Gastrocnemius medialis (tissue), 4 donors: ENCODE results near the gene SNAP25. TPM values are rescaled to one million over a fixed set of nuclear protein-coding genes. Genes with fewer than 3 reads are reported as not detected.

Experiments used
- ATAC-seq, 2 donors: fragments of 150-250 bp; one replicate each; pipeline ENCODE4 v1.9.1; 2016
- DNase-seq, 2 donors: peaks; one replicate each; pipeline ENCODE4 v3.0.0-alpha.2; 2019
- H3K27ac ChIP-seq, 4 donors: fragments of 200-600 bp; sonication (generic); 1 replicate in 1 of 4; 2 replicates in 3 of 4; pipeline ENCODE4 v1.5.1; 2016 to 2018; ENCODE audit warnings: mild to moderate bottlenecking in 2 of 4, moderate library complexity in 1 of 4
- H3K27me3 ChIP-seq, 3 donors: fragments of 200-600 bp; sonication (generic) in 2 of 3; 1 replicate in 1 of 3; 2 replicates in 2 of 3; pipeline versions ENCODE4 v1.5.1 to v1.6.0; 2016 to 2019; ENCODE audit warnings: mild to moderate bottlenecking in 1 of 3, moderate library complexity in 1 of 3
- H3K36me3 ChIP-seq, 2 donors: fragments of 200-600 bp; sonication (generic) in 1 of 2; one replicate each; pipeline ENCODE4 v1.5.1; 2017 to 2018
- H3K4me1 ChIP-seq, 2 donors: fragments of 200-600 bp; sonication (generic) in 1 of 2; one replicate each; pipeline ENCODE4 v1.5.1; 2016 to 2017; ENCODE audit warnings: mild to moderate bottlenecking in 2 of 2
- H3K4me3 ChIP-seq, 4 donors: fragments of 200-600 bp; sonication (generic) in 3 of 4; 1 replicate in 1 of 4; 2 replicates in 3 of 4; pipeline ENCODE4 v1.5.1; 2016 to 2019; ENCODE audit warnings: mild to moderate bottlenecking in 2 of 4
- H3K9me3 ChIP-seq, 3 donors: fragments of 200-600 bp; sonication (generic) in 2 of 3; 1 replicate in 1 of 3; 2 replicates in 2 of 3; pipeline ENCODE4 v1.5.1; 2016 to 2019
- CTCF ChIP-seq, 5 experiments: fragments of 450-650 bp in 3 of 5; fragments of 200-600 bp in 2 of 5; sonication (generic) in 2 of 5; IDR thresholded peaks in 4 of 5; conservative IDR thresholded peaks in 1 of 5; 1 replicate in 4 of 5; 2 replicates in 1 of 5; pipeline ENCODE4 v1.5.1; 2016 to 2019; ENCODE audit warnings: antibody characterized with exemption in 5 of 5, mild to moderate bottlenecking in 3 of 5, moderate library complexity in 3 of 5
- POLR2A ChIP-seq, 2 donors: fragments of 450-650 bp; IDR thresholded peaks; one replicate each; pipeline ENCODE4 v1.6.1; 2017; ENCODE audit warnings: antibody characterized with exemption in 2 of 2, mild to moderate bottlenecking in 2 of 2, moderate library complexity in 2 of 2
- in situ Hi-C, 4 donors: fragments of 200-750 bp; cut with MboI; loops; one replicate each; pipeline versions ENCODE4 v1.15.0 to v1.8.0; 2017; ENCODE audit warnings: low sequenced_read_pairs in 4 of 4
- intact Hi-C: fragments of 100-400 bp; cut with DNase I; formaldehyde crosslinking; loops from one replicate; pipeline ENCODE4 v1.15.1; 2023; ENCODE audit warnings: low total_unique reads
- total RNA-seq, 4 donors: library from RNA; depleted of rRNA; stranded (reverse); fragments of >200 nt; gene quantifications; one replicate each; pipeline versions ENCODE4 v1.1.0 to v1.2.3, GENCODE V29; 2016

Gene SNAP25
- total RNA-seq, 4 donors from 2014 or later, result 0.23 TPM; not detected in 3

GRCh38 chr20:10288421-10288820 is 69.8 kb downstream of the SNAP25 start:
- in situ Hi-C loops, result no loop called here
- no peak for DNase-seq
- intact Hi-C loops, result no loop called here
- Histone ChIP-seq H3K4me1 (no peaks in the 10 kb centered on the region), H3K27ac (no peak overlapping the region), H3K9me3 (no peaks in the 10 kb centered on the region), H3K4me3 (no peak overlapping the region), H3K27me3 (no peaks in the 10 kb centered on the region), H3K36me3 (no peaks in the 10 kb centered on the region)
- TF ChIP-seq CTCF (IDR thresholded peaks at IDR 0.05 in 4 of 5, conservative IDR thresholded peaks at IDR 0.05 in 1 of 5) (no peak), POLR2A (IDR thresholded peaks at IDR 0.05) (no peak)
- ATAC-seq, result no peak

- DNase-seq, result no peak
- H3K27ac ChIP-seq, result no peak overlapping the region
- in situ Hi-C loops, result no loop called here
- no peaks in the 10 kb centered on the region for H3K9me3 ChIP-seq
- no peak for ATAC-seq
- no peak overlapping the region for H3K4me3 ChIP-seq
- intact Hi-C loops, result no loop called here
- H3K27me3 ChIP-seq, result no peaks in the 10 kb centered on the region
- H3K4me1 ChIP-seq, result no peaks in the 10 kb centered on the region
- no peak for TF ChIP-seq POLR2A (IDR thresholded peaks at IDR 0.05)
- no peak for TF ChIP-seq CTCF (IDR thresholded peaks at IDR 0.05 in 4 of 5, conservative IDR thresholded peaks at IDR 0.05 in 1 of 5)
- no peaks in the 10 kb centered on the region for H3K36me3 ChIP-seq
Observed at GRCh38 chr20:10288954-10289646, 70.5 kb downstream of the SNAP25 start.

- no peak for ATAC-seq
- Histone ChIP-seq H3K4me1 (no peaks in the 10 kb centered on the region), H3K27me3 (no peaks in the 10 kb centered on the region), H3K36me3 (no peaks in the 10 kb centered on the region), H3K4me3 (no peak overlapping the region), H3K27ac (no peak overlapping the region), H3K9me3 (no peaks in the 10 kb centered on the region)
- intact Hi-C loops, result no loop called here
- in situ Hi-C loops, result no loop called here
- DNase-seq, result no peak
- TF ChIP-seq CTCF (IDR thresholded peaks at IDR 0.05 in 4 of 5, conservative IDR thresholded peaks at IDR 0.05 in 1 of 5) (no peak), POLR2A (IDR thresholded peaks at IDR 0.05) (no peak)
Observed at GRCh38 chr20:10291568-10292248, 73.1 kb downstream of the SNAP25 start.

- in situ Hi-C loops, result no loop called here
- ATAC-seq, result no peak
- Histone ChIP-seq H3K9me3 (no peaks in the 10 kb centered on the region), H3K36me3 (no peaks in the 10 kb centered on the region), H3K4me3 (no peak overlapping the region), H3K4me1 (no peaks in the 10 kb centered on the region), H3K27me3 (no peaks in the 10 kb centered on the region), H3K27ac (no peak overlapping the region)
- no peak for TF ChIP-seq POLR2A (IDR thresholded peaks at IDR 0.05)
- TF ChIP-seq CTCF (IDR thresholded peaks at IDR 0.05 in 4 of 5, conservative IDR thresholded peaks at IDR 0.05 in 1 of 5), result no peak
- DNase-seq, result no peak
- intact Hi-C loops, result no loop called here
Observed at GRCh38 chr20:10297223-10297622, 78.6 kb downstream of the SNAP25 start.
